GM21381 (cell line): ENCODE measurements around the gene CFAP61.

Experiments
- ATAC-seq: cut with Tn5 transposase; IDR thresholded peaks from one replicate; pipeline ENCODE4 v1.9.1; 2021; ENCODE audit warnings: mild to moderate bottlenecking, moderate library complexity; ENCODE audit not compliant: unreplicated experiment

CFAP61 gene

DNA sequence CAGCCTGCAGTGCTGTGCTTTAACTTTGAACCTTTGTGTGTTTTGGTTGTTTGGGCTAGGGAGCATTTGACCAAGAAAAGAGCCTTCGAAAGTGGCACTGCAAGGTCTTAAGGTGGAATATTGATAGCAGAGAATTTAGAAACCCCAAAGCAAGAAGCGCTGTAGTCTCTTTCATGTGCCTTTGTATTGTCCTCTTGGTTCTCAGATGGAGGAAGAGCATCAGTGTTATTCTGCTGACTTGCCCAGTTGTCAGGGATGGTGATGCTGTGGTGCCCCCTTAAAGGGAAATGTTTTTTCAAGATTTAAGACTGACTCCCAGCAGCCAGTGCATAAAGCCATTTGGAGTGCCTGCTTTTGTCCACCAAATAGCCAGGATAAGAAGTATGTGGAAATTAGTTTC, 212.9 kb downstream of the CFAP61 start:
- no peak for ATAC-seq

DNA sequence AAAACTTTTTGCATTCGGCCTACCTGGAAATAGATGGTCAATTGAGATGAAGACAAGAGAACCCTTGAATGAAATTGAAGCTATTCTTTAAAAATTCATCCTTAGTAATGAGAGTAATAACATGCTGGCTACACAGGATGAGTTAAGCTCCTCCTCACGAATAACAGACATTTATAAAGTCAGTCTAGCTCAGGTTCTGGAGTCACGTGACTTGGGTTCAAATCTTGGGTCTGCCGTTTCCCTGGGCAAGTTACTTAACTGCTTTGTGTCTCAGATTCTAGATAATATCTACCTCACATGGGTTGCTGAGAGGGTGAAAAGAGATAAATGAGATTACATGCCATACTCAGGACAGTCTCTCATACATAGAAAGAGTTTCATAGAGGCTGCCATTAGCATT, 214.2 kb downstream of the CFAP61 start:
- ATAC-seq, result no peak

DNA sequence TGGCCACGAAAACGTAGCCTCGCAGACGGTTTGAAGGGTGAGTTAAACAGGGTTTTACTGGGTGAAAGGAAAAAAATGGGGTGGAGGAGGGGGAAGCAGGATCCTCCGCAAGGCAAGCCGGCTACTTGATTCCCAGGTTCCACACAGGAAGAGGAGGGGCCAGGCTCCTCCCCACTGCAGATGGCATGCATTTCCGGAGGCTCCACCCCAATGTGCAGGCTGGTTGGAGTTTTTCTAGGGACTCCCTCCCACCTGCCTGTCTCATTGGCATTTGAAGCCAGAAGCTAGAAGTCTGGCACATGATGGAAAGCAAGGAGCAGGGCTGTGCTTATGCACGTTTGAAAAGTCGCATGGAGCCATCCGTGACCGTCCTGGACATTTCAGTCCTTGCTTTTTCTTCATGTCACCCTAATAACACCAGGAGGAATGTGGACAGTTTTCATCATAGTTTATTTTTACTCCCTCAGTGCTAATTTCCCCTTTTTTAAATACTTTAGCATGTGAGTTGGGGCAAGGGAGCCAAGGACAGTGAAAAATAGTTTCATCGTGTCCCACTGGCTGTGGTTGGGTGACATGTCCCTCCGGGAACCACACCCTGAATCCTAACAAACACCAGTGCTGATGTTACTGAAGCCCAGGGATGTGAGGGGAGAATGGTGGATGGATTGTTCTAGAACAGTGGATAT, 215.5 kb downstream of the CFAP61 start:
- ATAC-seq, result no peak

DNA sequence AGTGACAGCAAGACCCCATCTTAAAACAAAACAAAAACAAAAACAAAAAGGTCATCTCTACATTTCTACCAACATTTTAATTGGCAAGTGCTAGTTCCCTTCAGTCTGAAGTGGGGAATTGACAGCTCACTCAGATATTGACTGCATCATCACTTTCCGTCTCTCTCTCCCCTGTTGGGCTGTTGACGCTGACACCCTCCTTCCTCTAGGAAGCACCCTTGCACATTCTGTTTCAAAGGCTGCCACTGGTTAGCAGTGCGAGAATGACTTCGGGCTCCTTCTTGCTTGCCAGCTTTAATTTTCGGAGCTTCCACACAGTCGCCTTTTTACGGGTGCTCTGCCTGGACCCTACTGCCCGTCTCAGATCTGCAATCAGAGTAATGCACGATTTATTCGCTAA, 218.9 kb downstream of the CFAP61 start:
- no peak for ATAC-seq

DNA sequence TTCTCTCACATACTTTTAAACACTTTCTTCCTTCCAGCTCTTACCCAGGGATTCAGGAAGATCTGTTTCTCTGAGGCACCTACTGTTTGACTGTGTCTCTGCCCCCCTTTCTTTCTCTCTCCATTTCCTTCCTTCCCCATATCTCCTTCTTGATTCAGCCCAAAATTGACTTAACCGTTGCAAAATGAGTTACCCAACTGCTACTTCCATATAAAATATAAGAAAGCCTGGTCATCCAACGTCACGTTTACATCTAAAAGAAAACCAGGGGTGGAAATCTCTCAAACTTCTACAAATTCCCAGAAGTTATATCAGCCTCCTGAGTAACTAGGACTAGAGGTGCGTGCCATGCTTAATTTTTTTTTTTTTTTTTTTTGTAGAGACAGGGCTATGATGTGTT, 220.4 kb downstream of the CFAP61 start:
- no peak for ATAC-seq

DNA sequence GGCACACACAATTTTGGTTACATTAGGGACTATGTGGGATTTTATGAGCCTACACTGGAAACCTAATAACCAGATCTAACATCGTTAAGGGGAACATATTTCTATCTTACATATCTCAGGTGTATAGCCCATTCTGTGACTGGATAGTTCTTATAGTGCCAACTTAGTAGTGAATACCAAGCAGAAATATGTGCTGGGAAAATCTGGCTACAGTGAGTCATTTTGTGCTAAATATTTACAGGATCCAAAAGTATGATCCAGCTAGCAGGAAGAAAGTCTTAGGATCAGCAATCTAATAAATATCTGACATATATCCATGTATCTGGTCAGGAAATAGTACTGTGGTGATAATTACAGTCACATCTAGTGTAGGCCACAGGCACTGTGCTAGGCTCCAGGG, 221.0 kb downstream of the CFAP61 start:
- no peak for ATAC-seq

DNA sequence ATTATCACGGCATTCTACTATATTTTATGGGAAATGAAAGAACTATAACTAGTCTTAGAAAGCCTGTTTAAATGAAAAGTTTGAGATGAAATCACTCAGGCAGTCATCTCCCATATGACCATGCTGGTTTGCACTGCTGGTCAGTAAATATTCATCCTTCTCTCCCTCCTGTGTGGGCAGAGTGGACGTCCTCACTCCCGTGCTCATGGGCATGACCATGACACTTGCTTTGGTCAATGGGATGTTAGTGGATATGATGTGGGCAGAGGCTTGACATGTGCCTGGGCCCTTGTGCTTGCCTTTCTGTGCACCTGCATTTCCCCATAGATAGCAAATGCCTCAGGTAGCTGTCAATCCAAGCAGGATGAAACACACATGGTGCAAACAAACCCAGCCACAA, 222.5 kb downstream of the CFAP61 start:
- ATAC-seq, result no peak

DNA sequence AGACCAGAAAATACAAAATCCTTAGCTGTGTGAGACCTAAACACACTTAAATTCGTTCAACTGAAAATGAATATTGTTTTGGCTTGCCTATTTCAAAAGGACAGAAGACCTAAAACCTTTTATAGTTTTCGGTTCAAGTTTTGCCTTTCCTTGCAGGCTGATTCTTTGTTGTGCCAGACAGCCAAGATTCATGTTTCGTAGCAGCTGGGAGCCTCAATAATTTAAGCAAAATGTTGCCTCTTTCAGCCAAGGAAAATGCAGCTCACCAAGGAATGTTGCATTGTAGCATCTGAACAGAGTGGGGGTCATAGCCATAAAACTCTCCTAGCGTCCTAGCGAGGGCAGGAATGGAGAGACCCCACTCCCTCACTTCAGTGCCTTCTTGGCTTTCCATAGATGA, 223.3 kb downstream of the CFAP61 start:
- ATAC-seq, result no peak

DNA sequence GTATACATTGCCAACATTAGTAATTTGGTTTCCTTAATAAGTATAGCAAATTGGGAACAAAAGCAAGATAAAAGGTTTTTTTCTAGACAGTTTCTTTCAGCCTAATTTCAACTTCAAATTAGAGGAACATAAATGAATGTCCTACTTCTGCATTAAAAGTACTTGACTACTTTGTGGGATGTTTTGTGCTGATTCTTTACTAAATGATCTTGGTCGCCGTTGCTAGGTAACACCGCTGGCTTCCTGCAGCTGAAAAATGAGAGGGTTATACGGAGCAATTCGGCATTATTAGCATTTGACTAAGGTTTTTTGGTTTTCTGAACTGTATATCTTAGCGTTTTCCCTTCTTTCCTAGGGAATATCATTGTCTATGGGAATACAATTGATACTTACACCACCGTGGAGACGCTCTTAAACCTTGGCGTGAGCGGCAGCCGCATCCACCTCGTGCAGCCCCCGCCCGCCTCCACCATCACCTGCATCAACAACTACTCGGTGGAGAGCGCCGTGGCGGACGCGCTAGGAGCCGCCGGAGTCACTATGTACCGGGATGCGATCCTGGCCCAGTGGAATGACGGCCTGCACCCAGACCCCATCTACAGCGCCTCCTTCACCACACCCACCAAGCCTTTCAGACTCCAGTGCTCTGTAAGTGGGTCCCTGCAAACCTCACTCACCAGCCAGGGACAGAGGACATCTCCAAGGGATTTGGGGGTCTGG, 224.6 kb downstream of the CFAP61 start:
- no peak for ATAC-seq

DNA sequence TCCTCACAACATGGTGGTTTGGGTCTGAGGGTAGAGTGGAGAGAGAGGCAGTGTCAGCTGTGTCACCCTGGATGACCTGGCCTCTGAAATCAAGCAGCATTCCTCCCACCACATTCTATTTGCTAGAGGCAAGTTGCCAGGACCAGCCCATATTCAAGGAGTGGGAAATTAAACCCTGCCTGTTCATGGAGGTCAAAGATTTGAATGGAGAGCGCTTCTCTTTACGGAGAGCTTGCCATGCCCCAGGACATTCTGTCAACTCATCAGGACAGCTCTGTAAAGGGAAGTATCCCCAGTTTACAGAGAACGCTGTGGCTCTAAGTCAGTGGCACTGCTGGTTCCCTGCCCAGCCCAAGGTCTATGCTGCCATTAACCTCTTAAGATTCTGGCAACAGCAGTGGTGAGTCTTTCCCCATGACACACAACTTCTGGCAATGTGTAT, 225.6 kb downstream of the CFAP61 start:
- ATAC-seq, result no peak

DNA sequence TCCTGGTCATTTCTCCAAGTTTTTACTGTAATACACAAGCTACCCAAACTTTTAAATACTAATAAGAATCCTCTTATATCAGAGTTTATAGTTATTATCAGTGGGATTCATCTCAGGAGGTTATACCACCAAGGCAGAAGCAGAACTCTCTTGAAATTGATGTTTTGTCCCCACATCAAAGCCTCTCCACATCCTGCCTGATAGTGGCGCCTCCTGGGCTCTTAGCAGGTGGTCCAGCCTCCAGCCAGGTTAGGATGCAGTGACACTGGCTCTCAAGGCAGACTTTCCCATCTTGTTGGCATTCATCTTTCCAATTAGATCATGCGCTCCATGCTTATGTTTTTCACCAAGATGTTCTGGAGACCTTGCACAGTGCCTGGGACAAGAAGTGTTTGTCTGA, 233.7 kb downstream of the CFAP61 start:
- no peak for ATAC-seq

DNA sequence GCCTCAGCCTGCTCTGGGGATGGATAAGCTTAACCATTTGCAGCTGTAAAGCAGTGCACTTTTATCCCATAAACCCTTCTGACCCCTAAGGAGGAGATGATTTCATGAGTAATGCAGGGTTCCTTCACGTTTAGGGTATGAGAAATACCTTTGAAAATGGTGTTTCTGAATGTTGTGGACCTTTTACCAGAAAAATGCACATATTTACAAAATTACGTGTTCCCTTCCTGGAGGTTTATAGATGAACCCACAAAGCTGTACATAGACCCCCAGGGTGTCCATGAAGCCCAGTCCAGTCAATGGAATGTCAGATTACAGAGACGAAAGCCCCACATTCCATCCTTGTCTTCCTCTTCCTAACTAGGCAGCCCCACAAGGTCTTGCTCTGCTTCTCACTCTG, 237.0 kb downstream of the CFAP61 start:
- no peak for ATAC-seq

DNA sequence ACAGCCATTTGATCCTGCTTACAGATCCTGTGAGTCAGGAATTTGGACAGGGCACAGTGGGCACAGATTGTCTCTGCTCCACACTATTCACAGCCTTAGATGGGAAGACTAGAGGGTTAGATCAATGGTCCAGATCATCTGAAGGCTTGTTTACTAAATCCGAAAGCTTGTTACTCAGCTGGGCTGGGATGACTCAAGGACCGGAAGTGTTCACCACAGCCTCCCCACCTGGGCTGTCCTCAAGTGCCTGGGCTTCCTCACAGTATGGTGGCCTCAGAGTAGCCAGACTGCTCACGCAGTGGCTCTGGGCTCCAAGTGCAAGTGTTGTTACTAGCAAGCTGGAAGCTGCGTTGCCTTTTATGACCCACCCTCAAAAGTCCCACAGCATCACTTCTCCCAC, 240.1 kb downstream of the CFAP61 start:
- ATAC-seq, result no peak

DNA sequence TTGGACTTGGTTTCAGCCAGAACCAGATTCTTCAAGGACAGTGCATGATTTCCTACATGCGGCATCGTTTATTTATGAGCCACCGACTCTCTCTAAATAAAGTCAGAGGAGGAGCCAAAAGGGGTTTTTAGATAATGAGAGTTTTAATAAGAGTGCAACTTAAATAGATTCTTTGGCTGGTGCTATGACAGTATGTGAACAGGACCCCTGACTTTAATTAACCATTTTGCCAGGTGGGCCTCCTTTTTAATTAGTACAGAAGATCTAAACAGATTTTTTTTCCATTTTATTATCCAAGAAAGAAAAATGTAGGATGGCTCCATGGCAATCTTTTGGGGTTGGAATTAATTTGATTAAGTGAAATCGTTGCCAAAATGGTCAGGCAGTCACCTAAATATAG, 240.8 kb downstream of the CFAP61 start:
- no peak for ATAC-seq

DNA sequence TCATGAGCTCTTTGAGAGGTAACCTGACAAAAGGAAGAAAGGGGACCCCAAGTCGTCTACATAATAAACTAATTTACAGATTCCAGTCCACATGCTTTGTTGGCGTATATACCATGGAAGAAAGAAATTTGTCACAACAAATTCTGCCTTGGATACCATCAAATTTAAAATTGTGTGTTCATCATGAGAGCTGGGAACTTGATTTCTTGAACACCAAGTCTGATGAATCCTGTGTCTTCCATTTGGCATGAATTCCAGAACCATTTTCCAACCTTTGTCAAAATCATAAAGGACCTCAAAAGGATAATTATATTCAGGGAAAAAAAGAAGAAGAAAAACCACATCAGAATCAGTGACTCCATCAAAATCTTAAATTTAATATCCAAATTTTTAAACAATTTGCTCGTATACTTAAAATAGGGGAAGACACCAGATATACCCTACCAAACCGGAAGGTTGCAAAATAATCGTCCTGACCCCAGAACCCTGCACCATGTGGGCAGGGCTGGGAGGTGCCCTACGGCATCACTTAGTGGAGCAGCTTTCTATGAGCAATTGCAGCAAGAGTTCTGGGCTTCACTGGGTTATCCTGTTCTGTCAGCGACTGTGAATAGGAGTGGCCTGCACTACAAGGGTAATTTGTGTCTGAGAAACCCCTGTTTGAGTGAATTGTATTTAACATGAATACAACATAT, 241.5 kb downstream of the CFAP61 start:
- ATAC-seq, result no peak

DNA sequence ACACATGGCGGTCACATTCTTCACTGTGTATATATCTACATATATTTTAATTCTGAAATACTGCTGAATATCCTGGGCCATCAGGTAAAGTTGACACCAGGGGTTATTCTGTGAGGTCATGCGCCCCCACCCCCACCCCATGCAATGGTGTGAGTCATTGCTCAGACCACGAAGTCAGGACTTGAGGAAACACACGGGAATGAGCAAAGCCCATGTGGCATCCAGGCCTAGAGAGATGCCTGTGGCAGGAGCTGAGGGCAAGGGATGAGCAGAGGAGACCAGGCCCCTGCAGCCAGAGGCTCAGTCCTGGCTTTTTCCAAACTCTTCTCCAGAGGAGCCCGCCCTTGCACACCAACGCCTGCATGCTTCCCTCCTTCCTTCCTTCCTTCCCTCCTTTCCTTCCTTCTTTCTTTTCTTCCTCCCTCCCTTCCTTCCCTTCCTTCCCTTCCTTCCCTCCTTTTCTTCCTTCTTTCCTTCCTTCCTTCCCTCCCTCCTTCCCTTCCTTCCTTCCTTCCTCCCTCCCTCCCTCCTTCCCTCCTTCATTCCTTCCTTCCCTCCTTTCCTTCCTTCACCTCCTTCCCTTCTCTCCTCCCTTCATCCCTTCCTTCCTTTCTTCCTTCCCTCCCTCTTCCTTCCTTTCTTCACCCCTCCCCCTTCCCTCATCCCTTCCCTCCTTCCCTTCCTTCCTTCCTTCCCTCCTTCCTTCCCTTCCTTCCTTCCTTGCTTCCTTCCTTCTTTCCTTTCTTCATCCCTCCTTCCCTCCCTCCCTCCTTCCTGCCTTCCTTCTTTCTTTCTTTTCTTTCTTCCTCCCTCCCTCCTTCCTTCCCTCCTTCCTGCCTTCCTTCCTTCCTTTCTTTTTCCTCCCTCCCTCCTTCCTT, 243.5 kb downstream of the CFAP61 start:
- no peak for ATAC-seq

DNA sequence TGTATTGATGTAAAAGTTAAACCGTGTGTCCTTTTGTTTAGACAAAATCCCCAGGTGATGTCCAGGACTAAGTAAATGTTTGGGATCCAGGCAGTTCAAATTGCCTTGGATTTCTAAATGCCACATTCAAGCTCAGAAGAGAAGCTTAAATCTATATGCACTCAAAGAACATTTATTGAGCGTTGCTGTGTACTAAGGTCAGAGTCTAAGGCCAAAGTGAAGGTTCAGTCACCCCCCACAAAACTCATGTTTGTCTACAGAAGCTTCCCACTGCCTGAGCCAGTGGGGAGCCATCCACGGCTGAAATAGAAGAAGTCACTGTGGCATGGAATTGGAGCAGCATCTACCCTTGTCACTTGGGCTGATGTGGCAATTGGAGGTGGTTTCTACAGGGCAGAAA, 244.8 kb downstream of the CFAP61 start:
- no peak for ATAC-seq

DNA sequence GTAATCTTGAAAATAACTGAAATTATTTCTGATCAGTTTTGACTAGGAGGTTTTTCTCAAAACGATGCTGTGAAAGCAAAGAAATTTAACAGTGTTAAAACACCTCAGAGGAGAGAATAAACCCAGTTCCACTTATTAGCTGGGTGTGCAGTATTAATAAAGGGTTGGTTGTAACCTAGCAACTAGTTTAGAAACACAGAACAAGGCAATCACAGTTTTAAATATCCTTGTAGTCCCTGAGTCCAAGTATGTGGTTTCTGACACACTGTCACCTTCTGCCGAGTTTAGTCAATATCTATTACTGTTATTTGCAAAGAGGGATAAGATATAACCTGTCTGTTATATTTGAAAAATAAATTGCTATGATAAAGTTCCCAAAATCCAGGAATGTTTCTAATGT, 245.4 kb downstream of the CFAP61 start:
- ATAC-seq, result no peak

DNA sequence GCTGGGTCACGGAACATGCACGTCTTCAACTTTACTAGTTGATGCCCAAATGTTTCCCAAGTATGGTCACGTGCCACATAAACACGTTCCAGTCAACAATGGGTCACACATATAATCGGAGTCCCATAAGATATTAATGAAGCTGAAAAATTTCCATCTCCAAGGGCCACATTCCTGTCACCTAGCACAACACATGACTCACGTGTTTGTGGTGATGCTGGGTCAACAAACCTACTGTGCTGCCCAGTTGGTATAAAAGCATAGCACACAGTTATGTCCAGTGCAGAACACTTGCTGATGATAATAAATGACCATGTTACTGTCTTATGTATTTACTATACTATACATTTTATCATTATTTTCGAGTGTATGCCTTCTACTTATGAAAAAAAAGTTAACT, 247.6 kb downstream of the CFAP61 start:
- ATAC-seq, result no peak

DNA sequence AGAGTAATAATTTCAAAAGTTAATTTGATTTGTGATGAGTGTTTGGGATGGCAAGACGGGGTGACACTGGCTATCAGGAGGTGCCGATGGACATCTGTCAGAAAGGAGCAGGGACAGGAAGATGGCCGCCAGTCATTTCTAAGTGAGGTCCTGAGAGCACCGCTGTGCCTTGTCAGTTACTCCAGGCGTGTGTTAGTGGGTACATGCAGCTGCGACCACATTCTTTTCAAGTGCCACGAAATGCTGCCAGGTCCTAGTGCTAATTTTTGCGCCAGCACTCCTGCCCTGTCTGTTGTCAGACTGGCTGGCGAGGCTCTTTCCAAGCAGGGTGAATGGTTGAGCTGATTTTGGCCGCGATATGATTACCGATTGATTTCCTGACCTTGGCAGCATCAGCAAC, 251.0 kb downstream of the CFAP61 start:
- no peak for ATAC-seq

DNA sequence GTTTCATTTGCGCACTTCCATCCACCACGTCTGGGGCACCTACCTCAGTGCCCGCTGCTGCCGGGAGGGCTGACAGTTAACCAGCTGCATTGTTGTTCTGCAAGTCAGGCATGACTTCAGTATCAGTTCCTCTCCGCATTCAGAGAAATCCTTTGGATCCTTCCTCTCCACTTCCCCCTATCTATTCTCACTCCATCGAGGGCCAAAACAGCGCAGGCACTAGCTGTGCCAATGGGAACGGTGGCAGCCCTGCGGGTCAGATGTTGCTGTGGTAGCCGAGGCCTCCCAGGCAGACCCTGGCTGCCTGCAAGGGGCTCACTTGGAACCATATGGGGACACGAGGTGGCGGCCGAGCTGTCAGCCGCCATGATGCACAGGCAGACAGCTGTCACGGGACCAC, 251.4 kb downstream of the CFAP61 start:
- no peak for ATAC-seq
